Stimulated activated CD4-positive, alpha-beta T cell treated with anti-CD3 and anti-CD28 coated beads, TNF-alpha, amount 100 ng/mL, for 4 hours (primary cell): Measurements from ENCODE around the gene CTIF.
"Not testable (repeated sequence)": the region's sequence is repeated elsewhere in the genome, so short reads cannot be mapped to it uniquely, and the experiment has no call there.

Source experiments
- DNase-seq, 3 experiments: peaks; one replicate each; pipeline ENCODE4 v3.0.0-alpha.2; 2020; ENCODE audit warnings: low read depth in 3 of 3

The CTIF gene

DNA sequence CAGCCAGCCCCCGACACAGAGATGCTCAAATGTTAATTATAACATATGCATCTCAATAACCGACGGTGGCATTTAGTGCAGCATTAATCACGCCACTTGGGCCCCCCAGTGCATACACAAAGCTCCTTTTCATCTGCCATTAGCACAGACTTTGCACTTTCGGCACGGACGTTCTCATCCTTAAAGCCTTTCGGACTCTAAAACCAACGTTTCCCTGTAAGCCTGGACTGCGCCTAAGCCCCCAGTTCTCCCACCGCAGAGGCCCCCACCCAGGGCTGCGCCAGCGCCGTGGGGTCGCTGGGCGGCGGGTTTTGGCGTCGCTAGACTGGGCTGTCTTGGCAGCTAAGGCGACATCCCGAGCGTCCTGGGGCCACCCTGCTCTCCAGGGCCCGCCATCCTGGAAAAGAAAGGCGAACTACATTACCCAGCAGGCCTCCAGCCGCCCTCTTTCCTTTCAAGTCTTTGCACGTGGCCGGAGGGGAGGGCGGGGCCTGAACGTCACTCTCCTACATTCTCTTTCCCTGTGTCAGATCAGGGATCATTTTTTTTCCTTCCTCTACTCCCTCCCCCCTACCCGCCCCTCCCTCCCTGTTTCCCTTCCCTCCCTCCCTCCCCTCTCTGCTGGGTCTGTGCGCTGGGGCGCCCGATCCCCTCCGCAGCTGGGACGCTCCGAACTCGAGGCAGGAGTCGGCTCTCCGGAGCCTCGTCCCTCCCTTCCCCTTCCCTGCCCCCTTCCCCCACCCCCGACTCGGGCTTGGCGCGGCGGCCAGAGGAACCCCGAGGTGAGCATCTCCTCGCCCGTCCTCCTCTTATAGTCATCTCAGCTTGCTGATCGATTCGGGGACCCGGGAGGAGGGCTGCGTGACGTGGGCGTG lies at the start of gene CTIF:
CTIF (plus strand) TSS at position 501 of the 875 bp plus-strand sequence. CDS start 80,535 bp downstream, outside the sequence.
- peak; percentile 28 to 46 (median 44) for DNase-seq

DNA sequence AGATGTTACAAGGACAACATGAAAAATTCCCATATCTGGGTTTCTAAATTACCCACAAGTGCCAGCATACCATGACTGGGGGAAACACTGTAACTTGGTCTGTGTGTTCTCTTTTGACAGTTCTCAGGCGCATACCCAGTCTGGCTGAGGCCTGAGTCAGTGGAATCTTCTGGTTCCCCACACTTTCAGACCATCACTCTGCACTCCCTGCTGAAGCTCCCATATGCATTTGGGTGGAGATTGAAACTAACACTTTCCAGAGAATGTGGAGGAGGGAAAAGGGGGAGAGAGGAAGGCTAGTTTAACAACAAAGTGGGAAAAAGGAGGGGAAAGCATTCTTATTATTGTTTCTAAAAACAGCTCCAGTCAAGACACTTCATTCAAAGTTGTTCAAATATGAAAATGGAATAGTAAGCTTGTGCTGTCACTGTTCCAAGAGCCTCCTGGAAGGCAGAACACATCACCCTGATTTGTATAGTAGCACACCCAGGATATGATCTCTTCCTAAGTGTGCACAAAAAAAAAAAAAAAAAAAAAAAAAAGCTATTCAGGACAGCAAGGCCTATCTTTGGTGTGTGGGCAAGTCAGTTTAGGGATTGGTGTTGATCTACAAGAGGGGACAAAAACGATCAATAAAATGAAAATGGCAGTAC lies 48.1 kb upstream of the CTIF start:
- no peak for DNase-seq

DNA sequence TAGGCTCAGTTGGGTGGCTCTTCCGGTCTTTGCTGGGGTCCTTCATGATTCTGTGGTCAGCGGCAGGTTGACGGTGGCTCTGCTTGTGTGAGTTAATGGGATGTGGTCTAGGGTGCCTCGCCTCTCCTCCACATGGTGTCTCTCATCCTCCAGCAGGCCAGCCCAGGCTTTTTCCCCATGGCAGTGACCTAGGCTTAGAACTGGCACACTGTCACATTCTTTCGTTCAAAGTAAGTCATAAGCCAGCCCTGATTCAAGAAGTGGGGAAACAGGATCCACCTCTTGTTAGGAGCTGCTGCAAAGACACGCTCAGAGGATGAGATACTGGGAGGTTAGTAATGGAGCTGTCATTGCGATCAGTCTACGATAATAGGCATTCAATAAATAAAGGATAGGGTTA lies 46.0 kb upstream of the CTIF start:
- no peak for DNase-seq

DNA sequence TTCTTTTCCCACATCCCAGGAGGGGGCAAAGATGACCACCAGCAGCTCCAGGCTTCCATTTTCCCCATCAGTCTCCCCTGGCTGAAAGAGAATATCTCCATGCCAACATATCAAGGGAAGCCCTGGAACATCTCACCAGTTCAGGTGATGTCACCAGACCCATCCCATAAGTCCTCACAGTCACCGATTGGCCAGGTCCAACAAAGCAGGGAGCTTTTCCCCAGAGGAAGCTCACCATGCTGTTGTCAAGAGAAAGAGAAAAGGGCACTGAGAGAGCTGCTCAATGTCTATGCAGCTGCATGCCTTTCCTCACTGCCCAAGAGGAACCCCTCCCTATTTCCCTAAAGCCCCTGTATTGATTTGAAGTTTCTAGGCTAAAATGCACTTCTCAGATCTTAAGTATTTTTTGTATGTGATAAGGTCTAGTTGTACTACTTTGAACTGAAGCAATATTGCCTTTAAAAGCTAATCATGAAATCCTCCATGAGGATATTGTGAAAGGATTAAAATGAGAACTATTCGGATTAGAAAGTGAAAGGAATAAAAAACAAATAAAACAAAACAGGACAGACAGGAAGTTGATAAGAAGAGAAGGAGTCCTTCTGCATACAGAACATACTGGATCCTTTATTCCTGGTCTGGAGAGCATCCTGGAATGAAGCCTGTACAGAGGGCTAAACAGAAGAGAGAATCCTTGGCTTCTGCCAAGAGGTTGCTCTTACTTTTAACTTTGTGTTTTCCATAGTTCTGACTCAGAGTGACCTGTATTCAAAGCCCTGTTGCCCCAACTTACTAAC lies 45.2 kb upstream of the CTIF start:
- DNase-seq: no peak

DNA sequence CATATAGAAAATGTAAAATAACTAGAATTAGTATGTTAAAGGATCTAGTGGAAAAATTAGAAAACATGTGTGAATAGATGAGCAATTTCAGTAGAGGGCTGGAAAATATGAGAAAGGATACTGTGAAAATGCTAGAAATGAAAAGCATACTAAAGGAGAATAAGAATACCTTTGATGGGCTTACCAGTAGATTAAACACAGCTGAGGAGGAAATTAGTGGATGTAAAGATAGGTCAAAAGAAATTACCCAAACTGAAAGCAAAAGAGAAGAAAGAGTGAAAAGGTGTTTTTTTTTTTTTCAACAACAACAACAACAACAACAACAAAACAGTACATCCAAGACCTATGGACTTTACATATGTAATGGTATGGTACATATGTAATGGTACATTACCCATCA lies 41.0 kb upstream of the CTIF start:
- DNase-seq: no peak

DNA sequence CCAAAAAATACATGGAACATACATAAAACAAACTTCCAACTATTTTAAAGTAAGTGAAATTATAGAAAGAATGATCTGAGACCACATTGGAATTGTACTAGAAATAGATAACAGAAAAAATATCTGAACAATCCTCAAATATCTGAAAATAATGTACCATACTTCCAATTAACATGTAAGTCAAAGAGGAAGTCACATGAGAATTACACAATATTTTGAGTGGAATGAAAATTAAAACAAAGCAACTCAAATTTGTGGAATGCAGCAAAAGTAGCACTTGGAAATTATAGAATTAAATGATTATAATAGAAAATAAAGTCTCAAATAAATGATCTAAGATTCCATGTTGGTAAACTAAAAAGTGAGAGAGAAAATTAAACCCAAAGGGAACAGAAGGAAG lies 38.3 kb upstream of the CTIF start:
- DNase-seq: no peak

DNA sequence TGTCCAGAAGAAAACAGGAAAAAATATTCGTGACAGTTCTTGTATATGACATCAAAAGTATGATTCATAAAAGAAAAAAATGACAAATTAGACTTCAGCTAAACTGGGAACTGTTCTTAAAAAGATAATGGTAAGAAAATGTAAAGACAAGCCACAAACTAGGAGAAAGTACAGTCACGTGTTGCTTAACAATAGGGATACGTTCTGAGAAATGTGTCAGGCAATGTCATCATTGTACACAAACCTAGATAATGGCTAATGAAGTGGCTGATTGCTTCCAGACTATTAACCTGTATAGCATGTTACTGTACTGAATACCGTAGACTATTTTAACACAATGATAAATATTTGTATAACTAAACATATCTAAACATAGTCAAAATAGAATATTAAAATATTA lies 35.9 kb upstream of the CTIF start:
- no peak for DNase-seq

DNA sequence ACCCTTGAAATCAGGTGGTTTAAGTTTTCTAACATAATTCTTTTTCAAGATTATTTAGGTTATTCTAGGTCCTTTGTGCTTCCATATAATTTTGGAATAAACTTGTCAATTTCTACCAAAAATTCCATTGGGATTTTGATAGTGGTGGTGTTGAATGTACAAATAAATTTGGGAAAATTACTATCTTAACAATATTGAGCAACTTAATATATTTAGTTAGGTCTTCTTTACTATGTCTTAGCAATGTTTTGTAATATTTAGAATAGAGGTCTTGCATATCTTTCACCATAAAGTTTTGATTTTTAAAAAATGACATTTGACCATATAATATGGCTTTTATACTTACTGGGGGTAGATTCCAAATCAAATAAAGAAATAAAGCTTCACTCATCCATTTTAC lies 34.0 kb upstream of the CTIF start:
- no peak for DNase-seq

DNA sequence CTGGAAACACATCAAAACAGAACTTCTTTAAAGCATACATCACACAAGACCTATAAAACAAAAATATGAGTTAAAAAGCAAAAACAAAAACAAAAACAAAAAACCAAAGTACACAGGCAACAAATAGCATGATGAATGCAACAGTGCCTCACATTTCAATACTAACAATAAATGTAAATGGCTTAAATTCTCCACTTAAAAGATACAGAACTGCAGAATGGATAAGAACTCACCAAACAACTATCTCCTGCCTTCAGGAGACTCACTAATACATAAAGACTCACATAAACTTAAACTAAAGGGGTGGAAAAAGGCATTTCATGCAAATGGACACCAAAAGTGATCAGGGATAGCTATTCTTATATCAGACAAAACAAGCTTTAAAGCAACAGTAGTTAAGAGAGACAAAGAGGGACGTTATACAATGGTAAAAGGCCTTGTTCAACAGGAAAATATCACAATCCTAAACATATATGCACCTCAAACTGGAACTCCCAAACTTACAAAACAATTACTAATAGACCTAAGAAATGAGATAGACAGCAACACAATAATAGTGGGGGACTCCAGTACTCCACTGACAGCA lies 31.8 kb upstream of the CTIF start:
- not testable (repeated sequence) for DNase-seq

DNA sequence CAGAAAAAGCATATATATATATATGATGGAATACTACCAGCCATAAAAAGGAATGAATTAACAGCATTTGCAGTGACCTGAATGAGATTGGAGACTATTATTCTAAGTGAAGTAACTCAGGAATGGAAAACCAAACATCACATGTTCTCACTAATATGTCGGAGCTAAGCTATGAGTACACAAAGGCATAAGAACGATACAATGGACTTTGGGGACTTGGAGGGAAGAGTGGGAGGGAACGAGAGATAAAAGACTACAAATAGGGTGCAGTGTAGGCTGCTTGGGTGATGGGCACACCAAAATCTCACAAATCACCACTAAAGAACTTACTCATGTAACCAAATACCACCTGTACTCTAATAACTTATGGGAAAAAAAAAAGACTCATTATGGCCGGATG lies 26.3 kb upstream of the CTIF start:
- DNase-seq: not testable (repeated sequence)

DNA sequence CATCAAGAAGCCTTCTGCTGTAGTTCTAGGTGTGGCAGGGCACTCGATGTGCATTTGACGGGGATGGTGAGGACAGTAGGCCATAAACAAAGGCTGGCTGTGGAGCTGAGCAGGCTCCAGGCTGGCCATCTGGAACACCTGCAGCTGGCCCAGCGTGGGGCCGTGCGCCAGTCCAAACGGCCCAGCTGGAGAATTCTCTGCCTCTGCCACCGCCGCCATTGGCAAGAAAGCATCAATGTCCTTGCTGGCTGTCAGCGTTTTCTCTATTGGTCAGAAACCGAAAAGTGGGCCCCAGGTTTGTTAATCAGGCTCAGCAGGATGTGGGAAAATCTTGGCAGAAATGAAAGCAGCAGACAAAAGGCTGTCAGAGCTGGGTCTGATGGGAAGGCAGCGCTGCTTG lies 24.0 kb upstream of the CTIF start:
- DNase-seq: no peak

DNA sequence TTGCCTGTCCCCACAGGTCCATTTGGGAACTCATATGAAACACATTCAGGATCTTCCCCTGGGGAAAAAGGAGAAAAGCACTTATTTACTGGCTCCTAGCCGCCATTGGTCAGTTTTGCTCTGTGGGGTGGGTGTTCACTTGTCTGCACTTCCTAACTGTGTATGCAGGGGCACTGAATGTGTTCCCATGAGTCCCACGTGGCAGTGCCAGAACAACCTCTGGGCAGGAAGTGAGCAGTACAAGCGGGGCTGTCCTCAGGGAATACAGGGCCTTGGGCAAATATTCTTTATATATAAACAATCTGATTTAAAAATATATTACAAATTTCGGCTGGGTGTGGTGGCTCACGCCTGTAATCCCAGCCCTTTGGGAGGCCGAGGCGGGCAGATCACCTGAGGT lies 21.8 kb upstream of the CTIF start:
- no peak for DNase-seq

DNA sequence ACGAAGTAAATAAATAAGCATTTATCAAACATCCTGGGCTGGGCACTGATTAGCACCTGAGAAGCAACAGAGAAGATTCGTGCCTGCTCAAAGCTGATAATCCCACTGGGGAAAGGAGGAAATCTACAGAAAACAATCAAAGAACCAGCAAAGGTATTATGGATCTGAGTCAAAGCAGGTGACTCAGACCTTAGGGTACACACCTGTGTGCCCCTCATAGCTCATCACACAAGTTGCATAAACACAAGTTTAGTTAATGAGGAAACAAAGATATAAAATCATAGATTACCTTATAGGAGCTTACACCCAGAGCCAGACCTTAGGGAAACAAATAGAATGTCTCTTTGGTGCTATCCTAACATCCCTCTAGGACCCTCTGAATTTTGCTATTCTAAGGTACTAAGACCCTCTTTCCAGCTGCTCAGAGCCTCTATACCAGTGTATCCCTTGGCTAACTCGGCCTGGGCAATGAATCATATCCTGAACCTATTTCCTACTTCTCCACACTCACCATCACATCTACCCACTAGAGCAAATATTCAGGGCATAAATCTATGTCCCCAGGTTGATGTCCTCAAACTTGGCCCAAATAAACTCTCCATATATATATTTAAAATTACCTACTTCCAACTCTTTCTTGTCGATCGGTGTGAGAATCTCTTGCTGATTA lies 19.3 kb upstream of the CTIF start:
- no peak for DNase-seq

DNA sequence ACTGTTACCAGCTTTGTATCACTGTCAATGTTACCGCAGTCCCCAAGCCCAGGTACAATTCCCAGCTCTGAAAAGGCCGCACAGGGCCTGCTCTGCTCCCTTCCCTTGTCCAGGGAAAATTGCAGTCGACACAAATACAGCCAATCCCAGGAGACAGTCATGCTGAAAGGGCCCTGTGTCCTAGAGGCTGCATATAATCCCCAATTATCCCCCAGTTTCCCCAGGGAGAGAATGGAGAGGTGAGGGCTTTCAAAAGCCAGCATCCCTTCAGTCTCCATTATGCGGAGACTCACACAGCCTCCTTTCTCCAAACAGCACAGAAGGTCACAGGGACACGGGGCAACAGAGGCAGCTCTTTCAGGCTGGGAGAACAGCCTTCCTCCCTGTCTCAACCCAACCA lies 17.1 kb upstream of the CTIF start:
- no peak for DNase-seq

DNA sequence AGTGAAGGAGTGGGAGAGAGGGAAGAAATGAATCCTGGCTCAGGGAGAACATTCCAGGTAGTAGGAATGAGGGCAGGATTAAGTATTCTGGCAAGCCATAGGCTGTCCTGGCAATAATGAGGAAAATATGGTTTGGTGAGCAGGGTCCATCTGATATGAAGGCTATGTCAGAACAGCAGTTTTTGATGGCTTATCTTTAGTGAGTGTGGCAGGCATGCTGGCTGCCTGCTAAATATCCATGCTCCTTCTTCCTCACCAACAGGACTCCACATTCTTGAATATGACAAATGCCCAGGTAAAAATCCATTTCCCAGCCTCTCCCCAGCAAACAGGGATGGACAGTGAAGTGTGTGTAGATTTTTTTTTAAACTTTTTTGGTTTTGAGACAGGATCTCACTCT lies 13.2 kb upstream of the CTIF start:
- DNase-seq: no peak

DNA sequence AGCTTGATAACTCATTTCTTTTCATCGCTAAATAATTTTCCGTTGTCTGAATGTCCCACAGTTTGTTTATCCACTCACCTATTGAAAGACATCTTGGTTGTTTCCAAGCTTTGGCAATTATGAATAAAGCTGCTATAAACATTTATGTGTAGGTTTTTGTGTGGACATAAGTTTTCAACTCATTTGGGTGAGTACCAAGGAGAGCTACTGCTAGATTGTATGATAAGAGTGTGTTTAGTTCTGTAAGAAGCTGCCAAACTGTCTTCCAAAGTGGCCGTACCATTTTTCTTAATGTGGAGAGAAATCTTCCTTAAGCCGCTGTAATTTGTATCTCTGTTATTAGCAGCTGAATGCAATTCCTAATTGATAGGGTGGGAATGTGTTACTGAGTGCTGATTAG lies 11.4 kb upstream of the CTIF start:
- DNase-seq: no peak

DNA sequence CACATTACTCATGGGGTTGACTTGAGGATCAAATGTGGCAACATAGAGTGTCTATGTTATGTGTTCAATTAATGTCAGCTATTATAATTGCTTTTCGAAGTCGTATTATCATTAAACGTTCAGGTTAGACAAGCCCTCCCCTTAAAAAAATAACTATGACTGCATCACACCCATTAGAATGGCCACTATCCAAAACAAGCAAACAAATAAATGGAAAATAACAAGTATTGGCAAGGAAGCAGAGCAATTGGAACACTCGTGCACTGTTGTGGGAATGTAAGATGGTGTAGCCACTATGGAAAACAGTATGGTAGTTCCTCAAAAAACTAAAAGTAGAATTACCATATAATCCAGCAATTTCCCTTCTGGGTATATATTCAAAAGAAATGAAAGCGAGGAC lies 10.0 kb upstream of the CTIF start:
- no peak for DNase-seq

DNA sequence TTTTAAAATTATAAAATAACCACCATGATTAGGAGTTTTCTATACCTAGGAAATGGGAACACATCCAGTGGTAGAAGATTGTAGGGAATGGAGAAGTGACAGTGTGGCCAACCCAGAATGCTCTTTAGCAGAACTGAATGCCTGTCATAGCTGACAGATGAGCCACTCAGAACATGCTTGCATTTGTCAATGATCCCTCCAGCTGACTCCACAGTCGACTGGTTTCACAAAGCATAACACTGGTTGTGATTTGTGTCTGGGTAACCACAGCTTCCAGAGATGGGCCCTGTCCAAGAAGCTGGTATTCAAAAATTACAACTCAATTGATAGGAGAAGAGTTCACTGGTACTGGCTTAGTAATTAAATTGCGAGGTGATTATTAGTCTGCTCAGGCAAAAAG lies 9.0 kb upstream of the CTIF start:
- DNase-seq: no peak

DNA sequence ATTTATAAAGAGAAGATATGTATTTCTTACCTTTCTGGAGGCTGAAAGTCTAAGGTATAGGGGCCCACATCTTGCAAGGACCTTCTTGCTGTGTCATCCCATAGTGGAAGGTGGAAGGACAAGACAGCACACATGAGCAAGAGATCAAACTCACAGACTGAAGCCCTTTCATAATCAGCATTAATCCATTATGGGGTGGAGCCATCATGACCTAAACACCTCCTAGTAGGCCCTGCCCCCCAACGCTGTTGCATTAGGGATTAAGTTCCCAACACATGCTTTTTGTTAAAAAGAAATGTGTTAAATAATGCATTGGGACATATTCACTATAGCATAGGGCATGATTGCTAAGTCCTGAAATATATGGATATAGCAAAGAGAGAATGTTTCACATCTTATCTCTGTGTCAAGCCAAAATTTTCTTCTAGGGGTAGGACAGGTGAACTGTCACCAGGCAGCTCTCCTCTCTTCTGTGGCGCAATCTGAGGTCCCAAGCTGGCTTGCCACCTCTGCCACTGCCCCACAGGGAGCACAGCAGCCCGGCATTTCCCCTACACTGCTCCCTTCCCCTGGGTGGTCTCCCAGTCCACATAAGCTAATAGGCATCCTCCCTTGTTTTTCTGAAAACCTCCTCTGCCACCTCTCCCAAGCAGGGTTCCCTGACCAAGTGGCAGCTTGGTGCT lies 8.3 kb upstream of the CTIF start:
- DNase-seq: no peak

DNA sequence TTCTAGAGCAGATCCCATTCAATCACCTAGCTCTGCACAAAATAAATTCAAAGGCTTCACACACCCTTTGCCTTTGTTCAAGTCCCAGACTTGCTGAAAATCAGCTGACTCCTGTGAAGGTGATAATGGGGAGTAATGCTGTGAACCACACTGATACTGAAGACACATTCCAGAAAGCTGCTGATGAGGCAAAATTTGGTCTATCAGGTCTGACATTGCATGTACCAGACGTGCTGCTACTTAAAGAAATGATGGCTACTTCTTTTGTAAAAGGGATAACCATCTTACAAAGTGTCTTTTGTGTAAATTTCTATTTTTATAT lies 7.8 kb upstream of the CTIF start:
- DNase-seq: no peak

DNA sequence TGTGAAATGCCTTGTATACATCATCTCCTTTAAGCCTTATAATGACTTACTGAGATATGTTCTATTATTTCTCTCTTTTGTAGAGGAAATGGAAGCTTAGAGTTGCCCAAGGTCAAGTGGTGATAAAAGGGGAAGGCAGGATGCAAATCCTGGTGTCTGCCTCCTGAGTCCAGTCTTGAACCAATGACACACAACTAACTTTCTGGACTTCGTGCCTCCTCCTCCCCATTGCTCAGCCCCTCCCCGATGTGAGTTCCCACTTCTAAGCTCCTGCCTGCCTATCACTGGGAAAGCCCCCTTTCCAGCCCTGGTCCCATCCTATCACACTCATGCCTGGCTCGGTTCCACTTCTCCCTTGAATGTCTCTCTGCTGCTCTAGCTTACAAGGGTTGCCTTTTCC lies 6.9 kb upstream of the CTIF start:
- DNase-seq: no peak
